Tibial artery (tissue), 4 donors: ENCODE measurements around the gene PODNL1.
"Not testable (repeated sequence)": the region's sequence is repeated elsewhere in the genome, so short reads cannot be mapped to it uniquely, and the experiment has no call there.

ENCODE experiments used
- DNase-seq, 2 donors: peaks; one replicate each; pipeline ENCODE4 v3.0.0-alpha.2; 2019
- H3K27ac ChIP-seq, 2 donors: fragments of 200-600 bp; sonication (generic) in 1 of 2; 1 replicate in 1 of 2; 2 replicates in 1 of 2; pipeline ENCODE4 v1.5.1; 2018 to 2019; ENCODE audit warnings: mild to moderate bottlenecking in 1 of 2
- H3K27me3 ChIP-seq, 2 donors: fragments of 200-600 bp; sonication (generic) in 1 of 2; one replicate each; pipeline versions ENCODE4 v1.5.1 to v1.6.0; 2016 to 2019
- H3K36me3 ChIP-seq, 3 donors: fragments of 200-600 bp; sonication (generic) in 2 of 3; one replicate each; pipeline ENCODE4 v1.5.1; 2016 to 2019; ENCODE audit warnings: mild to moderate bottlenecking in 2 of 3
- H3K4me1 ChIP-seq, 4 donors: fragments of 200-600 bp; sonication (generic) in 2 of 4; 1 replicate in 3 of 4; 2 replicates in 1 of 4; pipeline ENCODE4 v1.5.1; 2016 to 2019
- H3K4me3 ChIP-seq, 2 donors: fragments of 200-600 bp; sonication (generic) in 1 of 2; 1 replicate in 1 of 2; 2 replicates in 1 of 2; pipeline ENCODE4 v1.5.1; 2018 to 2019; ENCODE audit warnings: mild to moderate bottlenecking in 2 of 2
- H3K9me3 ChIP-seq, 3 donors: fragments of 200-600 bp; sonication (generic) in 1 of 3; one replicate each; pipeline ENCODE4 v1.5.1; 2016 to 2019
- intact Hi-C: fragments of 100-400 bp; cut with DNase I; formaldehyde crosslinking; loops from one replicate; pipeline ENCODE4 v1.15.0; 2023; ENCODE audit warnings: low total_unique reads
- TF ChIP-seq, protein P1 (sequence below), 2 experiments: fragments of 200-600 bp in 1 of 2; fragments of 450-650 bp in 1 of 2; IDR thresholded peaks; one replicate each; pipeline ENCODE4 v1.5.1; 2017 to 2019; ENCODE audit warnings: antibody characterized with exemption in 2 of 2, mild to moderate bottlenecking in 1 of 2, moderate library complexity in 1 of 2

The PODNL1 gene

DNA sequence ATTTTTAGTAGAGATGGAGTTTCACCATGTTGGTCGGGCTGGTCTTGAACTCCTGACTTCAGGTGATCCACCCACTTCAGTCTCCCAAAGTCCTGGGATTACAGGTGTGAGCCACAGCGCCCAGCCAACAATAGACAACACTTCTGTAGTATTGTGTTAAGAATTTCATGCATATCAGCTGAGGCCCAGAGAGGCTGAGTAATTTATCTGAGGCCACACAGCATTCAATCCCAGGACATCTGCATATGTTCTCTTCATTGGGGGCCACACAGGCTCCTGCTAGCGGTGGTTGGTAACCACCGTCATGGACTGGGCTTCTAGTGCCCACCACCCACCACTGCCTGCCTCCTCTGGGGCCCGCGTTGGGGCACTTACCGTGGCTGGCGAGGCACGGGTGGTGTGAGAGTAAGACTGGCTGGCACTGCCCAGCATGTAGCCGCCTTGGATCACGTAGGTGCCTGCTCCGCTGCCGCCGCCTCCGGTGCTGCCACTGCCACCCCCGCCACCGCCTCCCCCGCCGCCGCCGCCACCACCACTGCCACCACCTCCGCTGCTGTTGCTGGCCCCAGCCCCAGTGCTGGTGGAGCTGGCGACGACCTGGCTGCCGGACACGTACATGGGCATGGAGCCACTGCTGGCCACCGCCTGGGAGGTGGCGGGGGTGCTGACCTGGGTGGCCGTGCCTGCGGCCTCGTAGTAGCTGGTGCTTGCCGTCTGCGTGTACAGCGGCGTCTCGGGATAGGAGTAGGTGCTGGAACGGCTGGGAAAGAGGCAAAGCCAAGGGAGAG lies 34.3 kb upstream of the PODNL1 start:
- intact Hi-C loops, result no loop called here
- peaks cover 22 to 82% (median 46%) of the 10 kb centered on the region in 3 donors for H3K36me3 ChIP-seq
- DNase-seq, result no peak

DNA sequence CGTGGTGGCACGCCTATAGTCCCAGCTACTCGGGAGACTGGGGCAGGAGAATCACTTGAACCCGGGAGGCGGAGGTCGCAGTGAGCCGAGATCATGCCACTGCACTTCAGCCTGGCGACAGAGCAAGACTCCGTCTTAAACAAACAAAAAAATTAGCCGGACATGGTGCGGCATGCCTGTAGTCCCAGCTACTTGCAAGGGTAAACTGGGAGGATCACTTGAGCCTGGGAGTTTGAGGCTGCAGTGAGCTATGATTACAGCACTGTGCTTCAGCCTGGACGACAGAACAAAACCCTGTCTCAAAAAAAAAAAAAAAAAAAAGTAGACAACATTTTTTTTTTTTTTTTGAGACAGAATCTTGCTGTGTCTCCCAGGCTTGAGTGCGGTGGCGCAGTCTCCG lies 33.7 kb upstream of the PODNL1 start:
- DNase-seq, H3K4me1 ChIP-seq, H3K4me3 ChIP-seq, intact Hi-C loops, H3K27ac ChIP-seq, H3K27me3 ChIP-seq, H3K9me3 ChIP-seq: not testable (repeated sequence)
- H3K36me3 ChIP-seq, result peaks cover 22 to 88% (median 52%) of the 10 kb centered on the region in 3 donors

More for the DNA sequence above, 34.3 kb upstream of the PODNL1 start:
- no peaks in the 10 kb centered on the region for H3K9me3 ChIP-seq
- no peak overlapping the region for H3K4me3 ChIP-seq
- no peaks in the 10 kb centered on the region for H3K27me3 ChIP-seq
- H3K4me1 ChIP-seq, result peaks cover 0 to 10% (median 2%) of the 10 kb centered on the region in 4 donors
- TF ChIP-seq, protein P1, sequence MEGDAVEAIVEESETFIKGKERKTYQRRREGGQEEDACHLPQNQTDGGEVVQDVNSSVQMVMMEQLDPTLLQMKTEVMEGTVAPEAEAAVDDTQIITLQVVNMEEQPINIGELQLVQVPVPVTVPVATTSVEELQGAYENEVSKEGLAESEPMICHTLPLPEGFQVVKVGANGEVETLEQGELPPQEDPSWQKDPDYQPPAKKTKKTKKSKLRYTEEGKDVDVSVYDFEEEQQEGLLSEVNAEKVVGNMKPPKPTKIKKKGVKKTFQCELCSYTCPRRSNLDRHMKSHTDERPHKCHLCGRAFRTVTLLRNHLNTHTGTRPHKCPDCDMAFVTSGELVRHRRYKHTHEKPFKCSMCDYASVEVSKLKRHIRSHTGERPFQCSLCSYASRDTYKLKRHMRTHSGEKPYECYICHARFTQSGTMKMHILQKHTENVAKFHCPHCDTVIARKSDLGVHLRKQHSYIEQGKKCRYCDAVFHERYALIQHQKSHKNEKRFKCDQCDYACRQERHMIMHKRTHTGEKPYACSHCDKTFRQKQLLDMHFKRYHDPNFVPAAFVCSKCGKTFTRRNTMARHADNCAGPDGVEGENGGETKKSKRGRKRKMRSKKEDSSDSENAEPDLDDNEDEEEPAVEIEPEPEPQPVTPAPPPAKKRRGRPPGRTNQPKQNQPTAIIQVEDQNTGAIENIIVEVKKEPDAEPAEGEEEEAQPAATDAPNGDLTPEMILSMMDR (IDR thresholded peaks at IDR 0.05), result no peak
- H3K27ac ChIP-seq, result no peak overlapping the region

DNA sequence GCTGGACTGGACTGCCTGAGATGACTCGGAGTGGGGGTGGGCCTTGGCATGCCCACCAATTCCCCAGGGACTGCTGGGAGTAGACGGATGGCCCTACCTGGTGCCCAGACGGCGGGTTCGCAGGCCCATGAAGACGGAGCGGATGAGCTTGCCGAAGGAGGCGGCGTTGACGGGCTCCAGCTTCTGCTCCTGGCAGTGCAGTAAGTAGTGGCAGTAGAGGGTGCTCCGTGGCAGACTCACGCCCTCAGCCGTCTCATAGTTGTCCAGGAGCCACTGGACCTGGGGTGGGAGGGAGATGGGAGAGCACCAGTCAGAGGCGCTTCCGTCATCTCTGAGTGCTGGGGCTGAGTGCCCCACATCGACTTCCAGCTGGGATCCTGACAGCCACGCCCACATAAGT lies 31.7 kb upstream of the PODNL1 start:
- no peak for DNase-seq
- Histone ChIP-seq H3K9me3 (no peaks in the 10 kb centered on the region), H3K4me1 (no peaks in the 10 kb centered on the region), H3K4me3 (no peak overlapping the region), H3K27me3 (no peaks in the 10 kb centered on the region), H3K36me3 (peaks cover 39 to 91% (median 70%) of the 10 kb centered on the region in 3 donors), H3K27ac (no peak overlapping the region)
- intact Hi-C loops, result no loop called here
- TF ChIP-seq, protein P1 (IDR thresholded peaks at IDR 0.05), result no peak

DNA sequence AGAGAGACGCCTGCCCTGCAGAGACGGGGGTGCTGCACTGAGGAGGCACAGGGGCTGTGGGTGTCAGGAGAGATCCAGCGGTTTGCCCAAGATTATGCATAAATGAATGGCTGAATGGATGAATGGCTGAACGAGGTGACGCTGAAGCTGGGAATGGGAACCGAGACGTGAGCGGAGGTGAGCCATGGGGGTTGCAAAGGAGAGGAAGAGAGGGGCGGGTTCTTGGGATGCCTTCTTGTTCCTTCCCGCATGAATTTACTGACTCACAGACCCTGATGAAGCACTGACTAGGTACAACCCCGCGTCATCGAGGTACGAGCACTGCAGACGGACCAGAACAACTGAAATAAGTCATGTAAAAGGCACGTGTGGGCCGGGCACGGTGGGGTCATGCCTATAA lies 30.8 kb upstream of the PODNL1 start:
- intact Hi-C loops, result no loop called here
- Histone ChIP-seq H3K27me3 (no peaks in the 10 kb centered on the region), H3K9me3 (no peaks in the 10 kb centered on the region), H3K36me3 (peaks cover 39 to 94% (median 70%) of the 10 kb centered on the region in 3 donors), H3K27ac (no peak overlapping the region), H3K4me3 (no peak overlapping the region), H3K4me1 (no peaks in the 10 kb centered on the region)
- DNase-seq, result no peak
- TF ChIP-seq, protein P1 (IDR thresholded peaks at IDR 0.05), result no peak

DNA sequence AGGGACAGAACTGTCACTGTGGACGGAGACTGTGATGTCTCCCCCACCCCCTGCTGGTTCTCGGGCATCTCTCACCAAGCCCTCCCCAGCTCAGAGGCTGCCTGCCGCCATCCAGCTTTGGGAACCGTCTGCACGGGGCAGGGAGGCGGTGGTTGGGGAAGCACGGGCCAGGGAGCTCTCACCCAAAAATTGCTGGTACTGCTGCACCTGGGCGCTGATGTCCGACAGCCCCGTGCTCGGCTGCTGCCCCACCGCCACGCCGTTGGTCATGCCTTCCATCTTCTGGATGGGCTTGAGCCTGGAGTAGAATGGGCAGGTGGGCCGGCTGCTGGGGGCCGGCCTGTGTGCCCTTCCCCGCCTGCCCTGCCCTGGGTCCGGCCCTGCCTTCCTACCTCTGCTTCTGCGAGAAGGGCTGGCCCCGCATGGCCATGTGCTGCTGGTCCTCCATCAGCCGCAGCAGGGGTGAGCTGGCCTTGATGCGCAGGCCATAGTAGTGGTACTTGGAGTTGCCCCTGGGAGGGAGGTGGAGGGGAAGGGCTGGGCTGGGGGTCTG lies 30.2 kb upstream of the PODNL1 start:
- no peak for DNase-seq
- H3K9me3 ChIP-seq, result no peaks in the 10 kb centered on the region
- no peaks in the 10 kb centered on the region for H3K4me1 ChIP-seq
- no peak overlapping the region for H3K4me3 ChIP-seq
- H3K27me3 ChIP-seq, result no peaks in the 10 kb centered on the region
- TF ChIP-seq, protein P1 (IDR thresholded peaks at IDR 0.05), result no peak
- H3K36me3 ChIP-seq, result peaks cover 39 to 98% (median 70%) of the 10 kb centered on the region in 3 donors
- no peak overlapping the region for H3K27ac ChIP-seq
- intact Hi-C loops, result no loop called here

DNA sequence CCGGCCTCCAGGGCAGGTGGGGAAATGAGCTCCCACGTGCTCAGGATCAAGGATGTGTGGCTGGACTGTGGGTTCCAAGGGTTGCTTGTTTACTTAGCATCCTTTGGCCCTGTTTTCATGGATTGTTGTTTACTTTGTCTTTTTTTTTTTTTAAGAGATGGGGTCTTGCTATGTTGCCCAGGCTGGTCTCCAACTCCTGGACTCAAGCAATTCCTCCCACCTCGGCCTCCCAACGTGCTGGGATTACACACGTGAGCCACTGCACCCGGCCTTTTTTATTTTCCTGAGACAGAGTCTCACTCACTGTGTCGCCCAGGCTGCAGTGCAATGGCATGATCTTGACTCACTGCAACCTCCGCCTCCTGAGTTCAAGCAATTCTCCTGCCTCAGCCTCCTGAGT lies 29.0 kb upstream of the PODNL1 start:
- H3K4me3 ChIP-seq, H3K9me3 ChIP-seq, H3K27ac ChIP-seq, H3K4me1 ChIP-seq, intact Hi-C loops, DNase-seq, H3K27me3 ChIP-seq: not testable (repeated sequence)
- peaks cover 39 to 98% (median 67%) of the 10 kb centered on the region in 3 donors for H3K36me3 ChIP-seq
